HG03095 (cell line): ENCODE results near the gene GNL2.
"Not testable (repeated sequence)": the region's sequence is repeated elsewhere in the genome, so short reads cannot be mapped to it uniquely, and the experiment has no call there.

ENCODE experiments used
- ATAC-seq: cut with Tn5 transposase; IDR thresholded peaks from one replicate; pipeline ENCODE4 v1.9.1; 2021; ENCODE audit warnings: moderate library complexity; ENCODE audit not compliant: unreplicated experiment

Gene GNL2

DNA sequence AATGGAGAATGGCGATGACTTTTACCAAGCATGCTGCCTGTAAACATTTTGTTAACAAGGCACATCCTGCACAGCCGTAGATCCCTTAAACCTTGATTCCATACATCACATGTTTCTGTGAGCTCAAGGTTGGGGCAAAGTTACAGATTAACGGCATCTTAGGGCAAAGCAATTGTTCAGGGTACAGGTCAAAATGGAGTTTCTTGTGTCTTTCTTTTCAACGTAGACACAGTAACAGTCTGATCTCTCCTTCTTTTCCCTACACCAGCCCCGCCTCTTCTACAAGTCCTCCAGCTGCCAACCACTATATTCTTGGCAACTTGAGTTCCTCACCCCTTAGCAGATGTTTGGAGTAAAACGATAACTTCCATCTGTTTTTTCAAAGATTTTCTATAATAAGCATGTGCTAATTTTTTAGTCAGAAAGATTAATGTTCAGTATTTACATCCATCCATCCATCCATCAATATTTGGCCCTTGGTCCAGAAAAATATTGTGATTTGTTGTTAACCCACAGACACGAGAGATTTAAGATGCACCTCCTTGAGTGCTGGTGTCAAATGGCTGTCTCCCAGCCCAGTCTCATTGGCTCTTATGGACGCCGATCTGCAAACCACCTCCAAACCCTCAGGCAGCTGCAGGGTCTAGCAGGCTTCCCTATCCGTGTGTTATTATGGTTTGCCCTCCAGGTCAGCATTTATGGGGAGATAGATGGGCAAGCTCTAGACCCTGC, 35.2 kb downstream of the GNL2 start:
- ATAC-seq: no peak

GRCh38 chr1:37559957-37560379, 35.8 kb downstream of the GNL2 start:
- ATAC-seq: not testable (repeated sequence)

GRCh38 chr1:37559080-37559479, 36.7 kb downstream of the GNL2 start:
- ATAC-seq: no peak

GRCh38 chr1:37558411-37558810, 37.3 kb downstream of the GNL2 start:
- ATAC-seq: no peak

GRCh38 chr1:37557402-37557801, 38.3 kb downstream of the GNL2 start:
- no peak for ATAC-seq

DNA sequence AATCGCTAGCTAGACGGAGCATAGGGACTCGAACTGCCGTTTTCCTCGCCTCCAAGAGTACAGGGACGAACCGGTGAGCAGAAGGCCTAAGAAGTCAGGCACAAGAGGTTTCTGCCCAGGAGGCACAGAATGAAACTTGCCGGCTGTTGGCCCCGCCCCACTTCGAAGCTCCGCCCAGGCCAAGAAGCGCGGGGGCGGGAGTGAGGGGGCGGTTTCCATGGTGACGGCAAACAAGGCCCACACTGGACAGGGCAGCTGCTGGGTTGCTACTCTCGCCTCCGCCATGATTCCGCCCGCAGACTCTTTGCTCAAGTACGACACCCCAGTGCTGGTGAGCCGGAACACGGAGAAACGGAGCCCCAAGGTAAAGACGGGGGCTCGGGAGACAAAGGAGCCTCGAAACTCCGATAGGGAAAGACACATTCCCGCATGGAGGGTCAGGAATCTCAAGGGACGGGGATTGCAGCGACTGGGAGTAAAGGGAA, 39.0 kb downstream of the GNL2 start, which contains the start of gene DNALI1:
Gene DNALI1 (plus strand): TSS at position 229 of the 485 bp plus-strand sequence. CDS start 55 bp downstream, at position 284.
- no peak for ATAC-seq

GRCh38 chr1:37553927-37554808, 41.6 kb downstream of the GNL2 start, which contains the start of gene SNIP1:
SNIP1 (minus strand) TSS chr1:37554293; CDS start chr1:37554229, 64 bp downstream.
- peak; percentile 74 for ATAC-seq

DNA sequence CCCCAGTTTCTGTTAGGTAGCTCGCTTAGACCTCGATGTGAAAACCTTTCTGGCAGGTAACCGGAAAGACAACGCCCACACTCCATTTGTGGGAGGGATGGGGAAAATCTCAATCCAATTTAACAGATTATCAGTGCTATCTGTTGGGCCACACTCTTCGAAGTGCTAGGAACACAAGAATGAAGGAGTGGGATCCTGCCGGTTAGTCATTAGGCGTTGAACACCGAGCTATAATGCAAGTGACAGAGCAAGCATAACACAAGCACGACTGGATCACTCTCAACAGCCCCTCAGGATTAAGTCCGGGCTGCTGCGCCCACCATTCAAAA, 42.2 kb downstream of the GNL2 start:
- no peak for ATAC-seq

DNA sequence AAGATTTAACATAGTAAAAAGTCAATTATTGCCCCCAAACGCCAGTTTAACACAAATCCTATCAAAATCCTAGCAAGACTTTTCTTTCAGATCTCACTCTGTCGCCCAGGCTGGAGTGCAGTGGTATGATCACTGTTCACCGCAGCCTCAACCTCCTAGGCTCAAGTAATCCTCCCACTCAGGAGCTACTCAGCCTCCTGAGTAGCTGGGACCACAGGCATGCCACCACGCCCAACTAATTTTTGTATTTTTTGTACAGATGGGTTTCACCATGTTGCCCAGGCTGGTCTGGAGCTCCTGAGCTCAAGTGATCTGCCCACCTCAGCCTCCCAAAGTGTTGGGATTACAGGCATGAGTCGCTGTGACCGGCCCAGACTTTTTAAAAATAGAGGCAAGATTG, 46.4 kb downstream of the GNL2 start:
- no peak for ATAC-seq

DNA sequence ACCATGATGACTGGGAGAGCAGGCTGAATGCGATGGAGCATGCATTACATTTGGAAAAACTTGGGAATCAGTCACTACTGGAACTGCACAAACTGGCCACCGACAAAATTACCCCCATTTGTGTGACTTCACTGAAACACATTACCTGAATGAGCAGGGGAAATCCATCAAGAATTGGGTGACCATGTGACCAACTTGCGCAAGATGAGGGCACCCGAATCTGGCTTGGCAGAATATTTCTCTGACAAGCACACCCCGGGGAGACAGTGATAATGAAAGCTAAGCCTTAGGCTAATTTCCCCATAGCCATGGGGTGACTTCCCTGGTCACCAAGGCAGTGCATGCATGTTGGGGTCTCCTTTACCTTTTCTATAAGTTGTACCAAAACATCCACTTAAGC, 50.7 kb downstream of the GNL2 start:
- ATAC-seq: no peak

DNA sequence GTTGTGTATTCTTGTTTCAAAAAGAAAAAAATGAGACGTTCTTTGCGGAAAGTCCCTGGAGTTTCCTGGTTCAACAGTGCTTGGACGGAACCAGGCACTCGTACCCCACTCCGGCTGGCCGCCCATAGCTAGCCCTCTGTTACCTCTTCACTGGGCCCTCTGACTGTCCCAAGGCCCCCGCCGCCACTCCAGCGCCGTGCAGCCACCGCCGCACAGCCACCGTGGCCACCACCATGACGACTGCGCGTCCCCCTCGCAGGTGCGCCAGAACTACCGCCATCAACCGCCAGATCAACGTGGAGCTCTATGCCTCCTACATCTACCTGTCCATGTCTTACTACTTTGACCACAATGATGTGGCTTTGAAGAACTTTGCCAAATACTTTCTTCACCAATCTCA, 51.2 kb downstream of the GNL2 start:
- ATAC-seq: no peak

- ATAC-seq: no peak
Observed at GRCh38 chr1:37540036-37540785, 55.5 kb downstream of the GNL2 start.

DNA sequence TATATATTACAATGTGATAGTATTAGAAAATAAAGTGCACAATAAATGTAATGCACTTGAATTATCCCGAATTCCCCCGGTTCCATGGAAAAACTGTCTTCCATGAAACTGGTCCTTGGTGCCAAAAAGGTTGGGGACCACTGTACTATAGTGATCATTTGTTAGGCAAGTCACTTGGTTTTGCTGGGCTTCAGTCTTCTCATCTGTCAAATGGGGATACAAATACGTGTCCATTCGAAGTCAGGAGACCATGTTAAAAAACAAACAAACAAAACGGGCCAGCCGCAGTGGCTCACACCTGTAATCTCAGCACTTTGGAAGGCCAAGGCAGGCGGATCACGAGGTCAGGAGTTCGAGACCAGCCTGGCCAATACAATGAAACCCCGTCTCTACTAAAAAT, 56.6 kb downstream of the GNL2 start:
- ATAC-seq: not testable (repeated sequence)

DNA sequence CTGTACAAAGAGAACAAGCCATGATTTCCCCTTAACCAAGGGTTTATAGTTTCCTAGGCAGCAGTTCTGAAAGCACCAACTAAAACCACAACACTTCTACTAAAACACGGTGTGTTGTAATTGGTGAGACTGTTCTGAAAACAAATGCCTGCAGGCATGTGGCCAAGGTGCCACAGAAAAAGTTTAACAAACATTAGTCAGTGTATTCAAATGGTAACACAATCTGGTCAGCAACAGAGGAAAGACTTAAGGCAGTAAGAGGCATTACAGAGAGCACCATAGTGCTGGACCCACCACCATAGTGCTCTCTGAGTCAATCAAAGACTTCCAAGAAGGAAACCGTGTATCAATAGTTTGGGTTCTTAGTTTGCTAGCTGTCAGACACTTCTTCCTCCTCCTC, 58.4 kb downstream of the GNL2 start:
- ATAC-seq: no peak

GRCh38 chr1:37533317-37534093, 62.2 kb downstream of the GNL2 start:
- no peak for ATAC-seq

DNA sequence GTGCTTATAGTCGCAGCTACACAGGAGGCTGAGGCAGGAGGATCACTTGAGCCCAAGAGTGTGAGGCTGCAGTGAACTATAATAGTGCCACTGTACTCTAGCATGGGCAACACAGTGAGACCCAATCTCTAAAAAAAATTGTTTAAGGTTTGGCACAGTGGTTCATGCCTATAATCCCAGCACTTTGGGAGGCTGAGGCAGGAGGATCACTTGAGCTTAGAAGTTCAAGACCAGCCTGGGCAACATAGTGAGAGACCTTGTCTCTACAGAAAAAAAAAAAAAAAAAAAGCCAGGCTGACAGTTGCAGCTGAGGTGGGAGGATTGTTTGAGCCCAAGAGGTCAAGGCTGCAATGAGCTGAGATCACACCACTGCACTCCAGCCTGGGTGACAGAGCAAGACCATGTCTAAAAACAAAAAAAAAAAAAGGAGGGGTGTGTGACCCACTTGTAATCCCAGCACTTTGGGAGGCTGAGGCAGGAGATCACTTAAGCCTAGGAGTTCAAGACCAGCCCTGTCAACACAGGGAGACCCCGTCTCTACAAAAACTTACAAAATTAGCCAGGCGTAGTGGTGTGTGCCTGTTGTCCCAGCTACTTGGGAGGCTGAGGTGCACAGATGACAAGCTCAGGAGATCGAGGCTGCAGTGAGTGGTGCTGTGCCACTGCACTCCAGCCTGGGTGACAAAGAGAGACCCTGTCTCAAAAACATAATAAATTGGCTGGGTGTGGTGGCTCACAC, 63.1 kb downstream of the GNL2 start:
- not testable (repeated sequence) for ATAC-seq

DNA sequence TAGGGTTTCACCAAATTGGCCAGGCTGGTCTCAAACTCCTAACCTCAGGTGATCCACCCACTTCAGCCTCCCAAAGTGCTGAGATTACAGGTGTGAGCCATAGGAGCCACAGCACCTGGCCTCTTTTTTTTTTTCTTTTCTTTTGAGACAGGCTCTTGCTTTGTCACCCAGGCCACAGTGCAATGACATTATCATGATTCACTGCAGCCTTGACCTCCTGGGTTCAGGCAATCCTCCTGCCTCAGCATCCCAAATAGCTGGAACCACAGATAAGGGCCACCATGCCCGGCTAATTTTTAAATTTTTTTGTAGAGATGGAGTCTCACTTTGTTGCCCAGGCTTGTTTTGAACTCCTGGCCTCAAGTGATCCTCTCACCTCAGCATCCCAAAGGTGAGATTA, 65.8 kb downstream of the GNL2 start:
- not testable (repeated sequence) for ATAC-seq

- ATAC-seq: no peak
Observed at GRCh38 chr1:37519613-37520012, 76.1 kb downstream of the GNL2 start.

DNA sequence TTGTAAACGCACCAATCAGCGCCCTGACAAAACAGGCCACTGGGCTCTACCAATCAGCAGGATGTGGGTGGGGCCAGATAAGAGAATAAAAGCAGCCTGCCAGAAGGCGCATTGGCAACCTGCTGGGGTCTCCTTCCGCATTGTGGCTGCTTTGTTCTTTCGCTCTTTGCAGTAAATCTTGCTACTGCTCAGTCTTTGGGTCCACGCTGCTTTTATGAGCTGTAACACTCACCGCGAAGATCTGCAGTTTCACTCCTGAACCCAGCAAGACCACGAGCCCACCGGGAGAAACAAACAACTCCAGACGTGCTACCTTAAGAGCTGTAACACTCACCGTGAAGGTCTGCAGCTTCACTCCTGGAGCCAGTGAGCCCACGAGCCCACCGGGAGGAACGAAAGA, 76.8 kb downstream of the GNL2 start:
- ATAC-seq: not testable (repeated sequence)

DNA sequence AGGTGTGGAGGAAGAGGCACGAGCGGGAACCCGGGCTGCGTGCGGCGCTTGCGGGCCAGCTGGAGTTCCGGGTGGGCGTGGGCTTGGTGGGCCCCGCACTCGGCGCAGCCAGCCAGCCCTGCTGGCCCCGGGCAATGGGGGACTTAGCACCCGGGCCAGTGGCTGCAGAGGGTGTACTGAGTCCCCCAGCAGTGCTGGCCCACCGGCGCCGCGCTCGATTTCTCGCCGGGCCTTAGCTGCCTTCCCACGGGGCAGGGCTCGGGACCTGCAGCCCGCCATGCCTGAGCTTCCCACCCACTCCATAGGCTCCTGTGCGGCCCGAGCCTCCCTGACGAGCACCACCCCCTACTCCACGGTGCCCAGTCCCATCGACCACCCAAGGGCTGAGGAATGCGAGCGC, 77.5 kb downstream of the GNL2 start:
- not testable (repeated sequence) for ATAC-seq
